ENCODE measurements around the gene CTSF. TPM values are rescaled to one million over a fixed set of nuclear protein-coding genes. Genes with fewer than 3 reads are reported as not detected.

Gene CTSF
- total and polyA plus RNA-seq, 2 of the 13 experiments (the other 11 are each of a cell fraction or from before 2014, with no cell fraction given): not detected

- TF ChIP-seq REST (IDR thresholded peaks at IDR 0.05; ENCODE audit: borderline replicate concordance in 1 of 2, low read depth in 1 of 2, low read length in 2 of 2) (no peak; a peak in 1 of 4 replicates), ZKSCAN8 (CRISPR knock-in tag; IDR thresholded peaks at IDR 0.05; ENCODE audit: borderline replicate concordance) (peak; percentile 10; the same call in 1 of the 2 replicates), GTF3A (CRISPR knock-in tag; conservative IDR thresholded peaks at IDR 0.05) (peak; percentile 91), ZBTB38 (CRISPR knock-in tag; IDR thresholded peaks at IDR 0.05) (peak; percentile 63), ZNF644 (CRISPR knock-in tag; IDR thresholded peaks at IDR 0.05; ENCODE audit: low read depth) (no peak), BCL6 (CRISPR knock-in tag; IDR thresholded peaks at IDR 0.05) (peak; percentile 5; the same call in 1 of the 2 replicates), ZNF704 (CRISPR knock-in tag; IDR thresholded peaks at IDR 0.05; ENCODE audit: borderline replicate concordance) (no peak; the same call in none of the 2 replicates), DBP (CRISPR knock-in tag; IDR thresholded peaks at IDR 0.05; ENCODE audit: not compliant biosample characterization) (peak; percentile 82), EZH2 (conservative IDR thresholded peaks at IDR 0.05; ENCODE audit: low read depth, low read length) (no peak), ZBTB43 (CRISPR knock-in tag; conservative IDR thresholded peaks at IDR 0.05) (no peak; the same call in 1 of the 2 replicates), ZNF674 (CRISPR knock-in tag; IDR thresholded peaks at IDR 0.05; ENCODE audit: low read depth) (0 out of 2 replicates have a peak, but pooled peaks have one; percentile 4), CEBPG (CRISPR knock-in tag; IDR thresholded peaks at IDR 0.05) (no peak), ISX (CRISPR knock-in tag; conservative IDR thresholded peaks at IDR 0.05) (no peak), KAT8 (CRISPR knock-in tag; IDR thresholded peaks at IDR 0.05) (peak; percentile 86), NBN (conservative IDR thresholded peaks at IDR 0.05) (no peak), ZSCAN12 (CRISPR knock-in tag; IDR thresholded peaks at IDR 0.05) (no peak), AHR (CRISPR knock-in tag; IDR thresholded peaks at IDR 0.05) (0 out of 2 replicates have a peak, but pooled peaks have one; percentile 40), HNF4G (IDR thresholded peaks at IDR 0.05; ENCODE audit: borderline replicate concordance, low read depth, low read length) (no peak), HNF4G (CRISPR knock-in tag; IDR thresholded peaks at IDR 0.05; ENCODE audit: borderline replicate concordance, low read depth) (no peak), SCMH1 (CRISPR knock-in tag; IDR thresholded peaks at IDR 0.05; ENCODE audit: borderline replicate concordance) (no peak), ZNF768 (CRISPR knock-in tag; IDR thresholded peaks at IDR 0.05) (no peak), ZNF567 (CRISPR knock-in tag; IDR thresholded peaks at IDR 0.05; ENCODE audit: borderline replicate concordance) (0 out of 2 replicates have a peak, but pooled peaks have one; percentile 63), NFKB2 (CRISPR knock-in tag; IDR thresholded peaks at IDR 0.05; ENCODE audit: borderline replicate concordance) (peak; percentile 58; the same call in 1 of the 2 replicates)
These were observed 48.2 kb upstream of the CTSF start, which contains the start of gene RBM14 (continued) for GRCh38 chr11:66616379-66617154.
